GM12878 (cell line): Measurements from ENCODE around the gene DNAH2. TPM values are rescaled to one million over a fixed set of nuclear protein-coding genes. Genes with fewer than 3 reads are reported as not detected.

Source experiments
- CBX3 ChIP-seq: fragments of 200-600 bp; sonication (generic); IDR thresholded peaks from 2 replicates; pipeline ENCODE4 v1.6.1; 2016; ENCODE audit warnings: low read depth, borderline replicate concordance
- CHD2 ChIP-seq: IDR thresholded peaks from 2 replicates; pipeline ENCODE4 v1.6.1; 2011; ENCODE audit warnings: low read depth, low read length, improper control_type of control experiment, borderline replicate concordance
- DPF2 ChIP-seq: fragments of 450-650 bp; IDR thresholded peaks from 2 replicates; pipeline ENCODE4 v1.6.1; 2017; ENCODE audit warnings: mild to moderate bottlenecking
- GABPA ChIP-seq: IDR thresholded peaks from 2 replicates; pipeline ENCODE4 v1.6.1; 2014; ENCODE audit warnings: antibody characterized with exemption, low read depth, mild to moderate bottlenecking, inconsistent platforms
- KAT2A ChIP-seq: conservative IDR thresholded peaks from 2 replicates; pipeline ENCODE4 v1.6.1; 2011; ENCODE audit warnings: low read depth, low read length; ENCODE audit not compliant: control insufficient read depth
- KLF5 ChIP-seq: fragments of 450-650 bp; IDR thresholded peaks from 2 replicates; pipeline ENCODE4 v1.6.1; 2014; ENCODE audit warnings: mild to moderate bottlenecking; ENCODE audit not compliant: partially characterized antibody
- LARP7 ChIP-seq: fragments of 450-650 bp; IDR thresholded peaks from 2 replicates; pipeline ENCODE4 v1.6.1; 2017; ENCODE audit warnings: mild to moderate bottlenecking
- MEF2A ChIP-seq: IDR thresholded peaks from 2 replicates; pipeline ENCODE4 v1.6.1; 2011; ENCODE audit warnings: low read depth, mild to moderate bottlenecking, low read length, moderate library complexity; ENCODE audit not compliant: insufficient read depth
- MEF2B ChIP-seq: fragments of 450-650 bp; IDR thresholded peaks from 2 replicates; pipeline ENCODE4 v1.6.1; 2018; ENCODE audit warnings: mild to moderate bottlenecking, moderate library complexity; ENCODE audit not compliant: partially characterized antibody, poor library complexity, severe bottlenecking
- NFIC ChIP-seq: IDR thresholded peaks from 2 replicates; pipeline ENCODE4 v1.6.1; 2012; ENCODE audit warnings: low read depth, mild to moderate bottlenecking, inconsistent platforms, low read length, moderate library complexity
- PBX3 ChIP-seq: IDR thresholded peaks from 2 replicates; pipeline ENCODE4 v1.6.1; 2011; ENCODE audit warnings: mild to moderate bottlenecking, low read depth, low read length, moderate library complexity; ENCODE audit not compliant: insufficient replicate concordance
- PML ChIP-seq: IDR thresholded peaks from 2 replicates; pipeline ENCODE4 v1.6.1; 2012; ENCODE audit warnings: low read length, inconsistent platforms
- SREBF1 ChIP-seq: IDR thresholded peaks from 2 replicates; pipeline ENCODE4 v1.6.1; 2012; ENCODE audit warnings: mild to moderate bottlenecking, low read length
- SUPT20H ChIP-seq: IDR thresholded peaks from 2 replicates; pipeline ENCODE4 v1.6.1; 2011; ENCODE audit warnings: low read depth, mild to moderate bottlenecking, low read length, moderate library complexity, borderline replicate concordance; ENCODE audit not compliant: control insufficient read depth
- USF2 ChIP-seq: IDR thresholded peaks from 2 replicates; pipeline ENCODE4 v1.6.1; 2011; ENCODE audit warnings: low read depth, low read length, improper control_type of control experiment, borderline replicate concordance
- ZNF384 ChIP-seq: IDR thresholded peaks from 2 replicates; pipeline ENCODE4 v1.6.1; 2012; ENCODE audit warnings: low read depth, mild to moderate bottlenecking, low read length, improper control_type of control experiment, borderline replicate concordance
- ZZZ3 ChIP-seq: IDR thresholded peaks from 2 replicates; pipeline ENCODE4 v1.6.1; 2011; ENCODE audit warnings: low read depth; ENCODE audit not compliant: control insufficient read depth, insufficient read length
- polyA plus RNA-seq, 11 experiments: library from polyadenylated mRNA; depleted of rRNA in 4 of 11; unstranded in 6 of 11; stranded (reverse) in 5 of 11; fragments of >200 nt; fragmentation: Nextera tagmentation in 4 of 11; fragmentation: Illumina TruSeq in 1 of 11; extraction: Ambion mirVana in 4 of 11; extraction: Trizol in 1 of 11; gene quantifications; 1 replicate in 1 of 11; 2 replicates in 10 of 11; pipeline versions ENCODE4 v1.2.1 to v1.2.3, GENCODE V29; 2011 to 2016; ENCODE audit warnings: inconsistent platforms in 2 of 11, missing spikeins in 2 of 11, low read depth in 1 of 11
- total RNA-seq, 4 experiments: library from RNA; depleted of rRNA in 3 of 4; stranded (reverse); fragments of >200 nt in 3 of 4; fragmentation: Illumina TruSeq in 1 of 4; extraction: Trizol in 1 of 4; gene quantifications; 2 replicates each; pipeline versions ENCODE4 v1.2.1 to v1.2.3, GENCODE V29; 2013 to 2021
- TF ChIP-seq, protein P1 (sequence below): fragments of 450-650 bp; IDR thresholded peaks from 2 replicates; pipeline ENCODE4 v1.6.1; 2016; ENCODE audit warnings: mild to moderate bottlenecking
- TF ChIP-seq, protein P2 (sequence below): fragments of 450-650 bp; IDR thresholded peaks from 2 replicates; pipeline ENCODE4 v1.6.1; 2017; ENCODE audit warnings: mild to moderate bottlenecking
- TF ChIP-seq, protein P3 (sequence below): fragments of 450-650 bp; conservative IDR thresholded peaks from 2 replicates; pipeline ENCODE4 v1.6.1; 2017; ENCODE audit warnings: mild to moderate bottlenecking, moderate library complexity

The DNAH2 gene
- total and polyA plus RNA-seq, 10 of the 15 experiments (the other 5 are each of a cell fraction or from before 2014, with no cell fraction given) = not detected

- TF ChIP-seq USF2 (no peak), MEF2B (no peak), ZNF384 (no peak), ZZZ3 (no peak), PML (no peak), SREBF1 (no peak), KAT2A (no peak), MEF2A (no peak), PBX3 (no peak), NFIC (no peak), LARP7 (no peak), DPF2 (no peak), SUPT20H (no peak), CBX3 (no peak), KLF5 (no peak), GABPA (no peak), CHD2 (no peak)
- TF ChIP-seq, protein P1, sequence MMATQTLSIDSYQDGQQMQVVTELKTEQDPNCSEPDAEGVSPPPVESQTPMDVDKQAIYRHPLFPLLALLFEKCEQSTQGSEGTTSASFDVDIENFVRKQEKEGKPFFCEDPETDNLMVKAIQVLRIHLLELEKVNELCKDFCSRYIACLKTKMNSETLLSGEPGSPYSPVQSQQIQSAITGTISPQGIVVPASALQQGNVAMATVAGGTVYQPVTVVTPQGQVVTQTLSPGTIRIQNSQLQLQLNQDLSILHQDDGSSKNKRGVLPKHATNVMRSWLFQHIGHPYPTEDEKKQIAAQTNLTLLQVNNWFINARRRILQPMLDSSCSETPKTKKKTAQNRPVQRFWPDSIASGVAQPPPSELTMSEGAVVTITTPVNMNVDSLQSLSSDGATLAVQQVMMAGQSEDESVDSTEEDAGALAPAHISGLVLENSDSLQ = no peak
- TF ChIP-seq, protein P2, sequence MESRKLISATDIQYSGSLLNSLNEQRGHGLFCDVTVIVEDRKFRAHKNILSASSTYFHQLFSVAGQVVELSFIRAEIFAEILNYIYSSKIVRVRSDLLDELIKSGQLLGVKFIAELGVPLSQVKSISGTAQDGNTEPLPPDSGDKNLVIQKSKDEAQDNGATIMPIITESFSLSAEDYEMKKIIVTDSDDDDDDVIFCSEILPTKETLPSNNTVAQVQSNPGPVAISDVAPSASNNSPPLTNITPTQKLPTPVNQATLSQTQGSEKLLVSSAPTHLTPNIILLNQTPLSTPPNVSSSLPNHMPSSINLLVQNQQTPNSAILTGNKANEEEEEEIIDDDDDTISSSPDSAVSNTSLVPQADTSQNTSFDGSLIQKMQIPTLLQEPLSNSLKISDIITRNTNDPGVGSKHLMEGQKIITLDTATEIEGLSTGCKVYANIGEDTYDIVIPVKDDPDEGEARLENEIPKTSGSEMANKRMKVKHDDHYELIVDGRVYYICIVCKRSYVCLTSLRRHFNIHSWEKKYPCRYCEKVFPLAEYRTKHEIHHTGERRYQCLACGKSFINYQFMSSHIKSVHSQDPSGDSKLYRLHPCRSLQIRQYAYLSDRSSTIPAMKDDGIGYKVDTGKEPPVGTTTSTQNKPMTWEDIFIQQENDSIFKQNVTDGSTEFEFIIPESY = no peak
- TF ChIP-seq, protein P3, sequence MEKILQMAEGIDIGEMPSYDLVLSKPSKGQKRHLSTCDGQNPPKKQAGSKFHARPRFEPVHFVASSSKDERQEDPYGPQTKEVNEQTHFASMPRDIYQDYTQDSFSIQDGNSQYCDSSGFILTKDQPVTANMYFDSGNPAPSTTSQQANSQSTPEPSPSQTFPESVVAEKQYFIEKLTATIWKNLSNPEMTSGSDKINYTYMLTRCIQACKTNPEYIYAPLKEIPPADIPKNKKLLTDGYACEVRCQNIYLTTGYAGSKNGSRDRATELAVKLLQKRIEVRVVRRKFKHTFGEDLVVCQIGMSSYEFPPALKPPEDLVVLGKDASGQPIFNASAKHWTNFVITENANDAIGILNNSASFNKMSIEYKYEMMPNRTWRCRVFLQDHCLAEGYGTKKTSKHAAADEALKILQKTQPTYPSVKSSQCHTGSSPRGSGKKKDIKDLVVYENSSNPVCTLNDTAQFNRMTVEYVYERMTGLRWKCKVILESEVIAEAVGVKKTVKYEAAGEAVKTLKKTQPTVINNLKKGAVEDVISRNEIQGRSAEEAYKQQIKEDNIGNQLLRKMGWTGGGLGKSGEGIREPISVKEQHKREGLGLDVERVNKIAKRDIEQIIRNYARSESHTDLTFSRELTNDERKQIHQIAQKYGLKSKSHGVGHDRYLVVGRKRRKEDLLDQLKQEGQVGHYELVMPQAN = no peak
Observed at GRCh38 chr17:7781429-7781828, 63.9 kb downstream of the DNAH2 start (continued).
